Peyer's patch (tissue), 4 donors: ENCODE data around the gene PLAAT2.

Experiments
- POLR2A ChIP-seq, 2 donors: fragments of 450-650 bp; IDR thresholded peaks; one replicate each; pipeline ENCODE4 v1.5.1; 2017; ENCODE audit warnings: antibody characterized with exemption in 2 of 2, mild to moderate bottlenecking in 2 of 2, moderate library complexity in 2 of 2
- TF ChIP-seq, protein P1 (sequence below), 6 experiments: fragments of 450-650 bp in 4 of 6; fragments of 200-600 bp in 2 of 6; sonication (generic) in 1 of 6; IDR thresholded peaks; one replicate each; pipeline ENCODE4 v1.5.1; 2017 to 2019; ENCODE audit warnings: antibody characterized with exemption in 6 of 6, mild to moderate bottlenecking in 3 of 6, moderate library complexity in 1 of 6

DNA sequence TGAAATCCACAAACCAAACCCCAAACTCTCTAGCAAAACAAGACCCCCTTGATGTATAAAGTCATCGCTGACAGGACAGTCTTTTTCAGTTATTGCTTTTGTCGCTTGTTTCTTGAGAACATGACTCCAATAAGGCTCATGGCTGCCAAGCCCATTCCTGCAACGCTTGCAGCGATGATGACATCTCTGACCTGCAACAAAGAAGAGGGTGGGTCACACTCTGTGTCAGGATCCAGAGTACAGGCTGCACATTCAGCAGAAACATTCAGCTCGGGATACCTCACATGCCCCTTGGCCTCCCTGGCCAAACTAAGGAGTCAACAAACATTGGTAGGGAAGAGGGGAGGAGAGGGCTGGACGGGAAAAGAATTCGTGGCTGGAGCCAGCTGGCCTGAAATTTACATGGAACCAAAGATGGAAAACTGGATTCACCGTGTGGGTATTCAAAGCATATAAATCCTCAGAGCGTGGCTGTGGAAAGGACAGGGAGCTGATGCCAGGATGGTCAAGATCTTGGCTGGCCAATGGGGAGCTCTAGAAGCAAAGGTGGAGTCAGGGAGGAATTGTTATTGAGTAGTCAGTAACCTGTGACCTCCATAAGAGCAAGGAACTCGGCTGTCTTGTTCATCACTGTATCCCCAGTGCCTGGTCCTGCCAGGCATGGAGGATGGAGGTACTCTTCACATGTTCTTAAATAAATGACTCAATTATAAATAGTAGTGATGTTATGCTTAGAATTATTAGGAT is 11.8 kb upstream of the PLAAT2 start:
- no peak for TF ChIP-seq POLR2A (IDR thresholded peaks at IDR 0.05)
- TF ChIP-seq, protein P1, sequence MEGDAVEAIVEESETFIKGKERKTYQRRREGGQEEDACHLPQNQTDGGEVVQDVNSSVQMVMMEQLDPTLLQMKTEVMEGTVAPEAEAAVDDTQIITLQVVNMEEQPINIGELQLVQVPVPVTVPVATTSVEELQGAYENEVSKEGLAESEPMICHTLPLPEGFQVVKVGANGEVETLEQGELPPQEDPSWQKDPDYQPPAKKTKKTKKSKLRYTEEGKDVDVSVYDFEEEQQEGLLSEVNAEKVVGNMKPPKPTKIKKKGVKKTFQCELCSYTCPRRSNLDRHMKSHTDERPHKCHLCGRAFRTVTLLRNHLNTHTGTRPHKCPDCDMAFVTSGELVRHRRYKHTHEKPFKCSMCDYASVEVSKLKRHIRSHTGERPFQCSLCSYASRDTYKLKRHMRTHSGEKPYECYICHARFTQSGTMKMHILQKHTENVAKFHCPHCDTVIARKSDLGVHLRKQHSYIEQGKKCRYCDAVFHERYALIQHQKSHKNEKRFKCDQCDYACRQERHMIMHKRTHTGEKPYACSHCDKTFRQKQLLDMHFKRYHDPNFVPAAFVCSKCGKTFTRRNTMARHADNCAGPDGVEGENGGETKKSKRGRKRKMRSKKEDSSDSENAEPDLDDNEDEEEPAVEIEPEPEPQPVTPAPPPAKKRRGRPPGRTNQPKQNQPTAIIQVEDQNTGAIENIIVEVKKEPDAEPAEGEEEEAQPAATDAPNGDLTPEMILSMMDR (IDR thresholded peaks at IDR 0.05) = no peak
